ENCODE data around the gene BET1.
A peak's percentile ranks its signal among the peaks of the same experiment; 100 is the strongest.

Gene BET1

GRCh38 chr7:93992421-93993110 lies 11.6 kb downstream of the BET1 start:
- no peak for DNase-seq (ENCODE audit: low read depth, low spot score)
- no peak overlapping the region for H3K4me3 ChIP-seq (ENCODE audit: insufficient read length, low read depth)
- no peak for TF ChIP-seq SUZ12 (IDR thresholded peaks at IDR 0.05; ENCODE audit: extremely low read depth, insufficient read depth, insufficient read length)
- TF ChIP-seq ZNF274 (IDR thresholded peaks at IDR 0.05; ENCODE audit: low read depth, low read length), result no peak
- no peak for TF ChIP-seq YY1 (IDR thresholded peaks at IDR 0.05; ENCODE audit: insufficient read depth, insufficient read length)
- H3K27me3 ChIP-seq (ENCODE audit: insufficient read depth, insufficient read length), result no peaks in the 10 kb centered on the region
- no peaks in the 10 kb centered on the region for H3K9me3 ChIP-seq (ENCODE audit: insufficient read depth, low read length)
- H3K4me1 ChIP-seq (ENCODE audit: insufficient read depth, insufficient read length), result no peaks in the 10 kb centered on the region
- peaks cover 13% of the 10 kb centered on the region for H3K36me3 ChIP-seq (ENCODE audit: insufficient read depth, insufficient read length, low read length)
- no peak overlapping the region for H3K9ac ChIP-seq (ENCODE audit: insufficient read length, low read depth)

GRCh38 chr7:93987297-93987696 lies 16.9 kb downstream of the BET1 start:
- no peak for DNase-seq (ENCODE audit: low read depth, low spot score)
- H3K4me1 ChIP-seq (ENCODE audit: insufficient read depth, insufficient read length), result no peaks in the 10 kb centered on the region
- TF ChIP-seq SUZ12 (IDR thresholded peaks at IDR 0.05; ENCODE audit: extremely low read depth, insufficient read depth, insufficient read length) (no peak), ZNF274 (IDR thresholded peaks at IDR 0.05; ENCODE audit: low read depth, low read length) (no peak), YY1 (IDR thresholded peaks at IDR 0.05; ENCODE audit: insufficient read depth, insufficient read length) (no peak)
- no peak overlapping the region for H3K4me3 ChIP-seq (ENCODE audit: insufficient read length, low read depth)
- no peaks in the 10 kb centered on the region for H3K27me3 ChIP-seq (ENCODE audit: insufficient read depth, insufficient read length)
- no peaks in the 10 kb centered on the region for H3K9me3 ChIP-seq (ENCODE audit: insufficient read depth, low read length)
- peaks cover 1% of the 10 kb centered on the region for H3K36me3 ChIP-seq (ENCODE audit: insufficient read depth, insufficient read length, low read length)
- no peak overlapping the region for H3K9ac ChIP-seq (ENCODE audit: insufficient read length, low read depth)

- H3K4me3 ChIP-seq (ENCODE audit: insufficient read length, low read depth), result no peak overlapping the region
- H3K9ac ChIP-seq (ENCODE audit: insufficient read length, low read depth), result no peak overlapping the region
- DNase-seq (ENCODE audit: low read depth, low spot score), result no peak
- no peaks in the 10 kb centered on the region for H3K36me3 ChIP-seq (ENCODE audit: insufficient read depth, insufficient read length, low read length)
- H3K9me3 ChIP-seq (ENCODE audit: insufficient read depth, low read length), result no peaks in the 10 kb centered on the region
- H3K27me3 ChIP-seq (ENCODE audit: insufficient read depth, insufficient read length), result no peaks in the 10 kb centered on the region
- TF ChIP-seq SUZ12 (IDR thresholded peaks at IDR 0.05; ENCODE audit: extremely low read depth, insufficient read depth, insufficient read length) (no peak), ZNF274 (IDR thresholded peaks at IDR 0.05; ENCODE audit: low read depth, low read length) (no peak), YY1 (IDR thresholded peaks at IDR 0.05; ENCODE audit: insufficient read depth, insufficient read length) (no peak)
- no peaks in the 10 kb centered on the region for H3K4me1 ChIP-seq (ENCODE audit: insufficient read depth, insufficient read length)
Observed at GRCh38 chr7:93985101-93985500, 19.1 kb downstream of the BET1 start.

- no peaks in the 10 kb centered on the region for H3K36me3 ChIP-seq (ENCODE audit: insufficient read depth, insufficient read length, low read length)
- no peak overlapping the region for H3K4me3 ChIP-seq (ENCODE audit: insufficient read length, low read depth)
- no peaks in the 10 kb centered on the region for H3K9me3 ChIP-seq (ENCODE audit: insufficient read depth, low read length)
- H3K27me3 ChIP-seq (ENCODE audit: insufficient read depth, insufficient read length), result no peaks in the 10 kb centered on the region
- no peak overlapping the region for H3K9ac ChIP-seq (ENCODE audit: insufficient read length, low read depth)
- DNase-seq (ENCODE audit: low read depth, low spot score), result no peak
- TF ChIP-seq SUZ12 (IDR thresholded peaks at IDR 0.05; ENCODE audit: extremely low read depth, insufficient read depth, insufficient read length) (no peak), YY1 (IDR thresholded peaks at IDR 0.05; ENCODE audit: insufficient read depth, insufficient read length) (no peak)
- H3K4me1 ChIP-seq (ENCODE audit: insufficient read depth, insufficient read length), result peaks cover 2% of the 10 kb centered on the region
Observed at GRCh38 chr7:93984024-93984423, 20.1 kb downstream of the BET1 start.

- H3K4me1 ChIP-seq (ENCODE audit: insufficient read depth, insufficient read length), result peaks cover 2% of the 10 kb centered on the region
- no peaks in the 10 kb centered on the region for H3K36me3 ChIP-seq (ENCODE audit: insufficient read depth, insufficient read length, low read length)
- TF ChIP-seq YY1 (IDR thresholded peaks at IDR 0.05; ENCODE audit: insufficient read depth, insufficient read length), result no peak
- no peak for TF ChIP-seq ZNF274 (IDR thresholded peaks at IDR 0.05; ENCODE audit: low read depth, low read length)
- no peak for TF ChIP-seq SUZ12 (IDR thresholded peaks at IDR 0.05; ENCODE audit: extremely low read depth, insufficient read depth, insufficient read length)
- no peaks in the 10 kb centered on the region for H3K27me3 ChIP-seq (ENCODE audit: insufficient read depth, insufficient read length)
- DNase-seq (ENCODE audit: low read depth, low spot score), result peak; percentile 72
- H3K9me3 ChIP-seq (ENCODE audit: insufficient read depth, low read length), result no peaks in the 10 kb centered on the region
- H3K9ac ChIP-seq (ENCODE audit: insufficient read length, low read depth), result no peak overlapping the region
- no peak overlapping the region for H3K4me3 ChIP-seq (ENCODE audit: insufficient read length, low read depth)
Observed at GRCh38 chr7:93981480-93981874, 22.7 kb downstream of the BET1 start.

GRCh38 chr7:93980744-93981479 lies 23.2 kb downstream of the BET1 start:
- no peak overlapping the region for H3K4me3 ChIP-seq (ENCODE audit: insufficient read length, low read depth)
- H3K9me3 ChIP-seq (ENCODE audit: insufficient read depth, low read length), result no peaks in the 10 kb centered on the region
- peaks cover 2% of the 10 kb centered on the region for H3K4me1 ChIP-seq (ENCODE audit: insufficient read depth, insufficient read length)
- H3K27me3 ChIP-seq (ENCODE audit: insufficient read depth, insufficient read length), result no peaks in the 10 kb centered on the region
- H3K36me3 ChIP-seq (ENCODE audit: insufficient read depth, insufficient read length, low read length), result no peaks in the 10 kb centered on the region
- no peak for DNase-seq (ENCODE audit: low read depth, low spot score)
- TF ChIP-seq ZNF274 (IDR thresholded peaks at IDR 0.05; ENCODE audit: low read depth, low read length) (no peak), SUZ12 (IDR thresholded peaks at IDR 0.05; ENCODE audit: extremely low read depth, insufficient read depth, insufficient read length) (no peak), YY1 (IDR thresholded peaks at IDR 0.05; ENCODE audit: insufficient read depth, insufficient read length) (no peak)
- H3K9ac ChIP-seq (ENCODE audit: insufficient read length, low read depth), result no peak overlapping the region

- TF ChIP-seq ZNF274 (IDR thresholded peaks at IDR 0.05; ENCODE audit: low read depth, low read length) (no peak), YY1 (IDR thresholded peaks at IDR 0.05; ENCODE audit: insufficient read depth, insufficient read length) (no peak), SUZ12 (IDR thresholded peaks at IDR 0.05; ENCODE audit: extremely low read depth, insufficient read depth, insufficient read length) (no peak)
- Histone ChIP-seq H3K36me3 (ENCODE audit: insufficient read depth, insufficient read length, low read length) (no peaks in the 10 kb centered on the region), H3K4me3 (ENCODE audit: insufficient read length, low read depth) (no peak overlapping the region), H3K9me3 (ENCODE audit: insufficient read depth, low read length) (no peaks in the 10 kb centered on the region), H3K4me1 (ENCODE audit: insufficient read depth, insufficient read length) (peaks cover 2% of the 10 kb centered on the region), H3K27me3 (ENCODE audit: insufficient read depth, insufficient read length) (no peaks in the 10 kb centered on the region), H3K9ac (ENCODE audit: insufficient read length, low read depth) (no peak overlapping the region)
- DNase-seq (ENCODE audit: low read depth, low spot score), result no peak
Observed at GRCh38 chr7:93977211-93977950, 26.8 kb downstream of the BET1 start.

Measured in NT2/D1 (cell line).